Peyer's patch (tissue), 4 donors: ENCODE results near the gene COL9A3. TPM values are rescaled to one million over a fixed set of nuclear protein-coding genes. Genes with fewer than 3 reads are reported as not detected.
A peak's percentile ranks its signal among the peaks of the same experiment; 100 is the strongest.

Experiments
- DNase-seq, 3 donors: peaks; one replicate each; pipeline ENCODE4 v3.0.0-alpha.2; 2017 to 2019
- H3K27ac ChIP-seq, 4 donors: fragments of 200-600 bp; sonication (generic); one replicate each; pipeline ENCODE4 v1.5.1; 2016 to 2019
- H3K27me3 ChIP-seq, 2 donors: fragments of 200-600 bp; sonication (generic); one replicate each; pipeline ENCODE4 v1.5.1; 2019
- H3K36me3 ChIP-seq, 3 donors: fragments of 200-600 bp; sonication (generic); one replicate each; pipeline ENCODE4 v1.5.1; 2016 to 2019
- H3K4me1 ChIP-seq, 4 donors: fragments of 200-600 bp; sonication (generic); one replicate each; pipeline ENCODE4 v1.5.1; 2016 to 2019
- H3K4me3 ChIP-seq, 4 donors: fragments of 200-600 bp; sonication (generic); 1 replicate in 3 of 4; 2 replicates in 1 of 4; pipeline ENCODE4 v1.5.1; 2016 to 2019; ENCODE audit warnings: mild to moderate bottlenecking in 1 of 4
- H3K9me3 ChIP-seq, 4 donors: fragments of 200-600 bp; sonication (generic); one replicate each; pipeline ENCODE4 v1.5.1; 2016 to 2019; ENCODE audit warnings: mild to moderate bottlenecking in 1 of 4
- POLR2A ChIP-seq, 2 donors: fragments of 450-650 bp; IDR thresholded peaks; one replicate each; pipeline ENCODE4 v1.5.1; 2017; ENCODE audit warnings: antibody characterized with exemption in 2 of 2, mild to moderate bottlenecking in 2 of 2, moderate library complexity in 2 of 2
- total RNA-seq, 4 donors: library from RNA; depleted of rRNA; stranded (reverse); fragments of >200 nt; gene quantifications; one replicate each; pipeline ENCODE4 v1.1.0, GENCODE V29; 2016
- TF ChIP-seq, protein P1 (sequence below), 6 experiments: fragments of 450-650 bp in 4 of 6; fragments of 200-600 bp in 2 of 6; sonication (generic) in 1 of 6; IDR thresholded peaks; one replicate each; pipeline ENCODE4 v1.5.1; 2017 to 2019; ENCODE audit warnings: antibody characterized with exemption in 6 of 6, mild to moderate bottlenecking in 3 of 6, moderate library complexity in 1 of 6

Gene COL9A3
- total RNA-seq, 4 donors from 2014 or later, result 3.3 to 19.8 (median 4.1) TPM

DNA sequence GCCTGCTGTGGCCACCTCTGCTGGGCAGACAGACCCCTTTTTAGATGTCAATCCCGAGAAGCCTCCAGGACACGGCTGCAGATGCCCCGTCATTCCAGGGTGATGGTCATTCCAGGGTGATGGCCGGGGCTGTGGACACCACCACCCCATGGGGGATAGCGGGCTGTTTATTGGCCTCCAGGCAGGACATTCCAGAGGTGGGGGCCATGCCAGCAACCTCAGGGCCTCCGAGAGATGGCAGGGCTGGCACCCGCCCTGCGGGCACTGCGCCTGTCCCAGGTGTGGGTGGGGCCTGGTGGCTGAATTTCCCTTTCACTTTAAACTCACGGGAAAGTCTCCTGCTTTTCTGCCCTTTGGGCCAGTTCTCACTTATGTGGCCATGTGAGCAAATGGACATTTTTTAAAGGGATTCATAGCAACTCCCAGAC lies 14.5 kb downstream of the COL9A3 start:
- peak in 2 of 3 donors; percentile 73 to 78 for DNase-seq
- Histone ChIP-seq H3K27me3 (no peaks in the 10 kb centered on the region), H3K4me1 (peaks cover 2 to 28% (median 12%) of the 10 kb centered on the region in 4 donors), H3K4me3 (peak overlapping the region in 1 of 4 donors; percentile 22), H3K9me3 (no peaks in the 10 kb centered on the region), H3K27ac (peak overlapping the region in 2 of 4 donors; percentile 71 to 81), H3K36me3 (no peaks in the 10 kb centered on the region)
- TF ChIP-seq POLR2A (IDR thresholded peaks at IDR 0.05), result no peak
- TF ChIP-seq, protein P1, sequence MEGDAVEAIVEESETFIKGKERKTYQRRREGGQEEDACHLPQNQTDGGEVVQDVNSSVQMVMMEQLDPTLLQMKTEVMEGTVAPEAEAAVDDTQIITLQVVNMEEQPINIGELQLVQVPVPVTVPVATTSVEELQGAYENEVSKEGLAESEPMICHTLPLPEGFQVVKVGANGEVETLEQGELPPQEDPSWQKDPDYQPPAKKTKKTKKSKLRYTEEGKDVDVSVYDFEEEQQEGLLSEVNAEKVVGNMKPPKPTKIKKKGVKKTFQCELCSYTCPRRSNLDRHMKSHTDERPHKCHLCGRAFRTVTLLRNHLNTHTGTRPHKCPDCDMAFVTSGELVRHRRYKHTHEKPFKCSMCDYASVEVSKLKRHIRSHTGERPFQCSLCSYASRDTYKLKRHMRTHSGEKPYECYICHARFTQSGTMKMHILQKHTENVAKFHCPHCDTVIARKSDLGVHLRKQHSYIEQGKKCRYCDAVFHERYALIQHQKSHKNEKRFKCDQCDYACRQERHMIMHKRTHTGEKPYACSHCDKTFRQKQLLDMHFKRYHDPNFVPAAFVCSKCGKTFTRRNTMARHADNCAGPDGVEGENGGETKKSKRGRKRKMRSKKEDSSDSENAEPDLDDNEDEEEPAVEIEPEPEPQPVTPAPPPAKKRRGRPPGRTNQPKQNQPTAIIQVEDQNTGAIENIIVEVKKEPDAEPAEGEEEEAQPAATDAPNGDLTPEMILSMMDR (IDR thresholded peaks at IDR 0.05), result no peak

DNA sequence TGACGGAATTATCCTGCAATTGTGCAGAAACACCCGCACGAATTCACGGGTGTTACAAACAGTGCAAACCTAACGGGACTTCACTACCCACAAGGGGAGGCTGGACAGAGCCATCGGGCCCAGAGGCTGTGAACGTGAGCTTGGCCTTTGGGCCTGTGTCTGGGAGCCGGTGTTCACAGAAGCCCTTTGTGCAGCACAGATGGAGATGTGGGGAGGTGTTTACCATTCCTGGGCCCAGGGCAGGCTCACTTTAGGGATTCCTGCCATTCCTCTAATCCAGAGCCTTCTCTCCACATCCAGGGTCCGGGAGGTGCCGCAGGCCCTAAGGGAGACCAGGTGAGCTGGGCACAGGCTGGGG lies 15.0 kb downstream of the COL9A3 start:
- no peaks in the 10 kb centered on the region for H3K9me3 ChIP-seq
- H3K4me1 ChIP-seq, result peaks cover 2 to 28% (median 12%) of the 10 kb centered on the region in 4 donors
- peak overlapping the region in 2 of 4 donors; percentile 22 to 38 for H3K4me3 ChIP-seq
- no peak for TF ChIP-seq POLR2A (IDR thresholded peaks at IDR 0.05)
- TF ChIP-seq, protein P1 (IDR thresholded peaks at IDR 0.05), result no peak
- no peaks in the 10 kb centered on the region for H3K27me3 ChIP-seq
- H3K36me3 ChIP-seq, result no peaks in the 10 kb centered on the region
- H3K27ac ChIP-seq, result peak overlapping the region in 2 of 4 donors; percentile 71 to 81
- DNase-seq, result no peak

DNA sequence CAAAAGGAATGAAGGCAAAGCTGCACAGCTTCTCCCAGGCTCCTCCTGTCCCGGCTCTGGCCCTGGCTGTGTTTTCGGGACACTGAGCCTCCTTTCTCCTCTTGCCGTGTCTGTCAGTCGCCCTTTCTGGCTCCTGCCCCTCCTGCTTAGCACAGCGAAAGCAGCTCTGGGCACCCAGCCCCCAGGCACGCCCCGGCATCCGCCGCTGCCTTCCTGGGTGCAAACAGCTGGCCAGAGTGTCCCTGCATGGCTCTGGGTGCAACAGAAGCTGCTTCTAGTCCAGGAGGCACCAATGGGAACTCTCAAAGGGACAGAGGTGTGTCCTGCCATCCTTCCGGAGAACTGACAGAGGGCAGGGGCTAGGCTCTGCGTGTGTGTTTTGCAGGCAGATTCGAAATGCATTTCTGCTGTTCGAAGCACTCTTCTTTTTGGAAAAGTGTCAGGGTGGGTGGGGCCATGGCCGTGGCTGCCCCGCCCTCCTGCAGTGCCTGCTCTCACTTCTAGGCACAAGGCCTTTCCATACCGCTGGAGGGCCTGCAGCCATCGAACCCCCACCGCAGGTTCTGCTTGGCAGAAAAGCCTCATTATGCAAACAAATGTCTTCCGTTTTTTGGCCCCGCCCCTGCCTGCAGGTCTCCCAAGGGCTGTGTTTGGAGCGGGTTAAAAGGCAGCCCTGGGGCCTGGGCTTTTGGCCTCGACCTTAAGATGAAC lies 15.5 kb downstream of the COL9A3 start:
- peak overlapping the region in 3 of 4 donors; percentile 22 to 38 (median 31) for H3K4me3 ChIP-seq
- H3K4me1 ChIP-seq, result peaks cover 2 to 28% (median 12%) of the 10 kb centered on the region in 4 donors
- H3K27ac ChIP-seq, result peak overlapping the region in 3 of 4 donors; percentile 69 to 81 (median 71)
- H3K36me3 ChIP-seq, result no peaks in the 10 kb centered on the region
- H3K9me3 ChIP-seq, result no peaks in the 10 kb centered on the region
- no peaks in the 10 kb centered on the region for H3K27me3 ChIP-seq
- DNase-seq, result peak; percentile 52 to 93 (median 93)
- no peak for TF ChIP-seq POLR2A (IDR thresholded peaks at IDR 0.05)
- TF ChIP-seq, protein P1 (IDR thresholded peaks at IDR 0.05), result peak in 1 of 6 experiments; percentile 10

DNA sequence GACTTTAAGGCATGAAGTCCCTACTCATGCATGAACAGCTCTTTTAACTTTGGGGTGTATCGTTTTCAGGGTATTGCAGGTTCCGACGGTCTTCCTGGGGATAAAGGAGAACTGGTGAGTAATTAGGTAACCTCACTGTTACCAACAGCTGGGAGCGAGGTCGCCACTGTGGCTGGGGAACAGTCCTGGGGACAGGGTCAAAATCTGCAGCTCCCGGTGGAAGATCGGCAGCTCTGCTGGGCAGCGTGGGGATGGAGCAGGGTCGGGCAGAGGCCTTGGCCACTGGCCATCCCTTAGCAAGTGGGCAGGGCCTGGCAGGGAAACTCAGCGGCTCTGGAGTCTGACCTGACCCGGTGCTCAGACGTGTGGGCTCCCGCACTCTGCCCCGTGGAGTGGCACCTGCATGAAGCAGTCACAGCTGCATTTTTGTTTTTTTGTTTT lies 16.1 kb downstream of the COL9A3 start:
- Histone ChIP-seq H3K36me3 (no peaks in the 10 kb centered on the region), H3K27me3 (no peaks in the 10 kb centered on the region), H3K4me3 (peak overlapping the region in 3 of 4 donors; percentile 22 to 38 (median 31)), H3K4me1 (peaks cover 2 to 28% (median 14%) of the 10 kb centered on the region in 4 donors), H3K9me3 (no peaks in the 10 kb centered on the region), H3K27ac (peak overlapping the region in 3 of 4 donors; percentile 69 to 81 (median 71))
- no peak for TF ChIP-seq POLR2A (IDR thresholded peaks at IDR 0.05)
- TF ChIP-seq, protein P1 (IDR thresholded peaks at IDR 0.05), result no peak
- peak in 2 of 3 donors; percentile 51 to 72 for DNase-seq

DNA sequence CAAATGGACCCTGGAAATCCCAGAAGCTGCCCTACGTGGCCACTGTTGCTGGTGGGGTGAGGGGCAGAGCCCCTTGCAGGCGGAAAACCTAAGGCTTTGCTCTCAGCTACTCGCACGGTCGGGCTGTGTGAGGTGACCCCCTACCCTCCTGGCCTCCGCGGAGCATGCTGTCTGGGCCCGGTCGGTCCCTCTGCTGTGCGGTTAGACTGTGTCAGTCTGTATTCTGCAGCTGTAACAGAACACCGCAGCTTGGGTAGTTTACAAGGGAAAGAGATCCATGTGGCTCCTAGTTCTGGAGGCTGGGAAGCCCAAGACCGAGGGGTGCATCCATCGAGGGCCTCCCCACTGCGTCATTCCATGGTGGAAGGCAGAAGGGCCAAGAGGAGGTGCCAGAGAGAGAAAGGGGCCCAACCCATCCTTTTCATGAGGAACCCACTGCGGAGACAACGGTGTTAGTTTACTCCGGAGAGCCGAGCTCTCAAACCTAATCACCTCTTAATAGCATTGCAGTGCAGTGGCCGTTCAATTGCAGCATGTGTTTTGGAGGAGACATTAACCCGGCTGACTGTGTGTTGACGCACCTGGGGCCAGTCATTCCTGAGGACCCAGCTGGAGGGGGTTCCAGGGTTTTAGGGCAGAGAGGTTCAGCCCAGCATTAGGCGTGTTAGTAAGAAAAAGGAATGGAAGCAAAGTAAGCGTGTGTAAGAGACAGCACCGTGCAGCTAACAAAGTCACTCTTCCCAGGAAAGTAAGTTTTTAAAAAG lies 18.3 kb downstream of the COL9A3 start:
- no peak for DNase-seq
- no peak for TF ChIP-seq POLR2A (IDR thresholded peaks at IDR 0.05)
- TF ChIP-seq, protein P1 (IDR thresholded peaks at IDR 0.05), result no peak
- Histone ChIP-seq H3K27me3 (no peaks in the 10 kb centered on the region), H3K27ac (no peak overlapping the region), H3K9me3 (no peaks in the 10 kb centered on the region), H3K4me3 (no peak overlapping the region), H3K4me1 (peaks cover 2 to 28% (median 14%) of the 10 kb centered on the region in 4 donors), H3K36me3 (no peaks in the 10 kb centered on the region)
